Measurements from ENCODE around the gene PMFBP1. TPM values are rescaled to one million over a fixed set of nuclear protein-coding genes. Genes with fewer than 3 reads are reported as not detected.

PMFBP1 gene
- total and polyA plus RNA-seq, 11 donors, result 0.09 to 0.77 (median 0.12) TPM; not detected in 4

GRCh38 chr16:72120026-72120425, 51.9 kb downstream of the PMFBP1 start:
- Histone ChIP-seq H3K27ac (no peak overlapping the region), H3K27me3 (no peaks in the 10 kb centered on the region), H3K4me1 (peaks cover 0 to 9% (median 0%) of the 10 kb centered on the region in 12 donors), H3K9me3 (no peaks in the 10 kb centered on the region), H3K4me3 (no peak overlapping the region), H3K36me3 (no peaks in the 10 kb centered on the region)
- TF ChIP-seq CTCF (IDR thresholded peaks at IDR 0.05), result no peak
- TF ChIP-seq POLR2A (IDR thresholded peaks at IDR 0.05), result no peak
- 83 to 87% (median 86%) methylated on average over 5 of the region's 5 CpGs for WGBS, 4 donors
- ATAC-seq (no peak), DNase-seq (no peak)
- intact Hi-C loops (cut with DNase I), result loop anchor here in 7 of 10 donors (10.0 kb wide), 4 partner anchors 55 to 1835 kb away; partner anchors contain the start of gene HPR (in 1 of the 7)

- H3K27me3 ChIP-seq, result no peaks in the 10 kb centered on the region
- H3K27ac ChIP-seq, result no peak overlapping the region
- no peaks in the 10 kb centered on the region for H3K9me3 ChIP-seq
- DNase-seq, result no peak
- H3K4me1 ChIP-seq, result peaks cover 0 to 8% (median 0%) of the 10 kb centered on the region in 12 donors
- H3K36me3 ChIP-seq, result peaks cover 8 to 50% (median 47%) of the 10 kb centered on the region in 9 donors
- intact Hi-C loops (cut with DNase I), result no loop called here
- TF ChIP-seq POLR2A (IDR thresholded peaks at IDR 0.05) (no peak), CTCF (IDR thresholded peaks at IDR 0.05) (no peak)
- H3K4me3 ChIP-seq, result no peak overlapping the region
- peak in 3 of 4 donors; percentile 23 to 41 (median 35) for ATAC-seq
Observed at GRCh38 chr16:72113616-72113945, 58.4 kb downstream of the PMFBP1 start.

GRCh38 chr16:72112906-72113615, 58.9 kb downstream of the PMFBP1 start:
- intact Hi-C loops (cut with DNase I), result no loop called here

GRCh38 chr16:72112452-72112792, 59.5 kb downstream of the PMFBP1 start:
- no peak for DNase-seq
- Histone ChIP-seq H3K9me3 (no peaks in the 10 kb centered on the region), H3K4me3 (no peak overlapping the region), H3K36me3 (peaks cover 10 to 62% (median 59%) of the 10 kb centered on the region in 9 donors), H3K4me1 (peaks cover 0 to 8% (median 0%) of the 10 kb centered on the region in 12 donors), H3K27ac (no peak overlapping the region), H3K27me3 (no peaks in the 10 kb centered on the region)
- intact Hi-C loops (cut with DNase I), result no loop called here
- WGBS, 4 donors, result 92 to 98% (median 93%) methylated on average over 10 to 15 of the region's 15 CpGs
- TF ChIP-seq POLR2A (IDR thresholded peaks at IDR 0.05), result no peak
- no peak for TF ChIP-seq CTCF (IDR thresholded peaks at IDR 0.05)
- ATAC-seq, result peak in 1 of 4 donors; percentile 32

More at GRCh38 chr16:72112906-72113615, 58.9 kb downstream of the PMFBP1 start:
- Histone ChIP-seq H3K9me3 (no peaks in the 10 kb centered on the region), H3K27me3 (no peaks in the 10 kb centered on the region), H3K27ac (no peak overlapping the region), H3K36me3 (peaks cover 10 to 55% (median 52%) of the 10 kb centered on the region in 9 donors), H3K4me1 (peaks cover 0 to 8% (median 0%) of the 10 kb centered on the region in 12 donors), H3K4me3 (no peak overlapping the region)
- ATAC-seq (peak in 3 of 4 donors; percentile 37 to 49 (median 47)), DNase-seq (no peak)
- no peak for TF ChIP-seq CTCF (IDR thresholded peaks at IDR 0.05)
- no peak for TF ChIP-seq POLR2A (IDR thresholded peaks at IDR 0.05)
- WGBS, 4 donors, result 84 to 91% (median 89%) methylated on average over 7 of the region's 7 CpGs

Measured in heart left ventricle (tissue), 16 donors.